ENCODE measurements around the gene ZNF232. TPM values are rescaled to one million over a fixed set of nuclear protein-coding genes. Genes with fewer than 3 reads are reported as not detected.
"Not testable (repeated sequence)": the region's sequence is repeated elsewhere in the genome, so short reads cannot be mapped to it uniquely, and the experiment has no call there.

Gene ZNF232
- polyA plus RNA-seq, 1 donor from 2014 or later = 32.5 TPM

GRCh38 chr17:5078106-5079028, 33.3 kb downstream of the ZNF232 start, which contains the start of gene ZFP3:
ZFP3 (plus strand) TSS chr17:5078467; CDS start chr17:5091505, 13,038 bp downstream.
- Histone ChIP-seq H3K9me2 (ENCODE audit: insufficient read depth, low read length) (no peaks in the 10 kb centered on the region), H3K79me2 (replicated peaks; ENCODE audit: insufficient read depth, low read length) (no peaks in the 10 kb centered on the region), H3K27ac (ENCODE audit: low read length) (no peak within 1 kb of the TSS), H3K9ac (ENCODE audit: low read length) (no peak within 1 kb of the TSS), H4K20me1 (ENCODE audit: insufficient read depth) (no peaks in the 10 kb centered on the region), H3K9me3 (ENCODE audit: low read length) (no peaks in the 10 kb centered on the region), H3K27me3 (ENCODE audit: insufficient read depth, low read depth, low read length) (no peaks in the 10 kb centered on the region), H3F3A (ENCODE audit: insufficient read depth, low read length, poor library complexity, severe bottlenecking) (no peaks in the 10 kb centered on the region), H3K36me3 (ENCODE audit: insufficient read depth, low read length) (no peaks in the 10 kb centered on the region), H3K4me2 (ENCODE audit: low read length) (no peak within 1 kb of the TSS), H2AFZ (ENCODE audit: low read depth, low read length) (no peak within 1 kb of the TSS), H3K4me3 (ENCODE audit: low read length) (peak within 1 kb of the TSS; percentile 47)
- TF ChIP-seq CTCF (IDR thresholded peaks at IDR 0.05; ENCODE audit: poor library complexity, severe bottlenecking) (no peak), SMC3 (conservative IDR thresholded peaks at IDR 0.05; ENCODE audit: poor library complexity) (no peak), REST (IDR thresholded peaks at IDR 0.05; ENCODE audit: borderline replicate concordance) (no peak)

- no peak overlapping the region for H2AFZ ChIP-seq (ENCODE audit: low read depth, low read length)
- no peaks in the 10 kb centered on the region for H3K27me3 ChIP-seq (ENCODE audit: insufficient read depth, low read depth, low read length)
- H3K4me2 ChIP-seq (ENCODE audit: low read length) = no peak overlapping the region
- H3K27ac ChIP-seq (ENCODE audit: low read length) = no peak overlapping the region
- no peaks in the 10 kb centered on the region for H3K9me2 ChIP-seq (ENCODE audit: insufficient read depth, low read length)
- TF ChIP-seq TAF1 (IDR thresholded peaks at IDR 0.05; ENCODE audit: low read depth) (no peak), CTCF (IDR thresholded peaks at IDR 0.05; ENCODE audit: poor library complexity, severe bottlenecking) (no peak), MXI1 (conservative IDR thresholded peaks at IDR 0.05; ENCODE audit: poor library complexity, severe bottlenecking) (no peak), RAD21 (conservative IDR thresholded peaks at IDR 0.05) (no peak), POLR2AphosphoS5 (IDR thresholded peaks at IDR 0.05) (no peak), EP300 (conservative IDR thresholded peaks at IDR 0.05; ENCODE audit: poor library complexity, severe bottlenecking) (no peak), REST (IDR thresholded peaks at IDR 0.05; ENCODE audit: borderline replicate concordance) (no peak), EZH2 (IDR thresholded peaks at IDR 0.05; ENCODE audit: borderline replicate concordance, insufficient read depth, low read length, poor library complexity, severe bottlenecking) (no peak), SMC3 (conservative IDR thresholded peaks at IDR 0.05; ENCODE audit: poor library complexity) (no peak)
- H4K20me1 ChIP-seq (ENCODE audit: insufficient read depth) = no peaks in the 10 kb centered on the region
- H3K9ac ChIP-seq (ENCODE audit: low read length) = no peak overlapping the region
- no peaks in the 10 kb centered on the region for H3K79me2 ChIP-seq (replicated peaks; ENCODE audit: insufficient read depth, low read length)
- H3K9me3 ChIP-seq (ENCODE audit: low read length) = no peaks in the 10 kb centered on the region
- H3F3A ChIP-seq (ENCODE audit: insufficient read depth, low read length, poor library complexity, severe bottlenecking) = no peaks in the 10 kb centered on the region
- H3K4me3 ChIP-seq (ENCODE audit: low read length) = peak overlapping the region; percentile 47
- no peaks in the 10 kb centered on the region for H3K36me3 ChIP-seq (ENCODE audit: insufficient read depth, low read length)
Observed at GRCh38 chr17:5077781-5078105, 33.9 kb downstream of the ZNF232 start.

- not testable (repeated sequence) for H3K9me3 ChIP-seq (ENCODE audit: low read length); H4K20me1 ChIP-seq (ENCODE audit: insufficient read depth); H3K4me2 ChIP-seq (ENCODE audit: low read length); H3K9ac ChIP-seq (ENCODE audit: low read length); H3K27ac ChIP-seq (ENCODE audit: low read length); H3K79me2 ChIP-seq (replicated peaks; ENCODE audit: insufficient read depth, low read length); H3K36me3 ChIP-seq (ENCODE audit: insufficient read depth, low read length); H3K27me3 ChIP-seq (ENCODE audit: insufficient read depth, low read depth, low read length); H3F3A ChIP-seq (ENCODE audit: insufficient read depth, low read length, poor library complexity, severe bottlenecking); H3K9me2 ChIP-seq (ENCODE audit: insufficient read depth, low read length); H3K4me3 ChIP-seq (ENCODE audit: low read length); H2AFZ ChIP-seq (ENCODE audit: low read depth, low read length)
Observed at GRCh38 chr17:5077275-5077674, 34.4 kb downstream of the ZNF232 start.

All from neural cell (in vitro differentiated cells).